KMS-11 (cell line): Measurements from ENCODE around the gene SLC23A2.

ENCODE experiments used
- H2AFZ ChIP-seq: fragments of 200-600 bp; sonication (generic); 2 replicates; pipeline ENCODE4 v1.6.1; 2016; ENCODE audit warnings: antibody characterized with exemption, mixed run types, low read depth
- H3K27ac ChIP-seq: fragments of 200-600 bp; sonication (generic); 2 replicates; pipeline ENCODE4 v1.6.1; 2016; ENCODE audit warnings: mild to moderate bottlenecking, mixed run types
- H3K27me3 ChIP-seq: fragments of 200-600 bp; sonication (generic); 2 replicates; pipeline ENCODE4 v1.6.1; 2017; ENCODE audit warnings: mild to moderate bottlenecking, low read depth, mixed run types, moderate library complexity; ENCODE audit not compliant: insufficient read depth
- H3K36me3 ChIP-seq: fragments of 200-600 bp; sonication (generic); 2 replicates; pipeline ENCODE4 v1.6.1; 2017; ENCODE audit warnings: mild to moderate bottlenecking, mixed run types; ENCODE audit not compliant: insufficient read depth
- H3K4me1 ChIP-seq: fragments of 200-600 bp; sonication (generic); 2 replicates; pipeline ENCODE4 v1.6.1; 2016; ENCODE audit warnings: mild to moderate bottlenecking, low read depth, mixed run types; ENCODE audit not compliant: poor library complexity, severe bottlenecking
- H3K4me2 ChIP-seq: fragments of 200-600 bp; sonication (generic); 2 replicates; pipeline ENCODE4 v1.7.0; 2016; ENCODE audit warnings: mild to moderate bottlenecking, mixed run types
- H3K4me3 ChIP-seq: fragments of 200-600 bp; sonication (generic); IDR thresholded peaks from 2 replicates; pipeline ENCODE4 v1.6.1; 2017; ENCODE audit warnings: low read depth, low read length, mixed read lengths; ENCODE audit not compliant: insufficient read depth
- H3K79me2 ChIP-seq: fragments of 200-600 bp; sonication (generic); 2 replicates; pipeline ENCODE4 v1.6.1; 2016; ENCODE audit warnings: low read depth, mixed run types; ENCODE audit not compliant: insufficient read depth
- H3K9ac ChIP-seq: fragments of 200-600 bp; sonication (generic); 2 replicates; pipeline ENCODE4 v1.6.1; 2016; ENCODE audit warnings: mild to moderate bottlenecking, mixed run types
- H4K20me1 ChIP-seq: fragments of 200-600 bp; sonication (generic); 2 replicates; pipeline ENCODE4 v1.6.1; 2016; ENCODE audit warnings: mild to moderate bottlenecking, mixed run types; ENCODE audit not compliant: insufficient read depth
- TF ChIP-seq, protein P1 (sequence below): fragments of 200-600 bp; sonication (generic); conservative IDR thresholded peaks from 2 replicates; pipeline ENCODE4 v1.6.1; 2017; ENCODE audit warnings: low read depth, mild to moderate bottlenecking, antibody characterized with exemption, low read length, moderate library complexity, mixed read lengths

The SLC23A2 gene

GRCh38 chr20:4836473-4836872 is 164.8 kb downstream of the SLC23A2 start:
- Histone ChIP-seq H2AFZ (no peak overlapping the region), H3K4me2 (no peak overlapping the region), H3K9ac (no peak overlapping the region), H3K27me3 (no peaks in the 10 kb centered on the region), H4K20me1 (no peaks in the 10 kb centered on the region), H3K4me1 (no peaks in the 10 kb centered on the region), H3K27ac (no peak overlapping the region), H3K79me2 (no peaks in the 10 kb centered on the region), H3K4me3 (no peak overlapping the region), H3K36me3 (no peaks in the 10 kb centered on the region)
- TF ChIP-seq, protein P1, sequence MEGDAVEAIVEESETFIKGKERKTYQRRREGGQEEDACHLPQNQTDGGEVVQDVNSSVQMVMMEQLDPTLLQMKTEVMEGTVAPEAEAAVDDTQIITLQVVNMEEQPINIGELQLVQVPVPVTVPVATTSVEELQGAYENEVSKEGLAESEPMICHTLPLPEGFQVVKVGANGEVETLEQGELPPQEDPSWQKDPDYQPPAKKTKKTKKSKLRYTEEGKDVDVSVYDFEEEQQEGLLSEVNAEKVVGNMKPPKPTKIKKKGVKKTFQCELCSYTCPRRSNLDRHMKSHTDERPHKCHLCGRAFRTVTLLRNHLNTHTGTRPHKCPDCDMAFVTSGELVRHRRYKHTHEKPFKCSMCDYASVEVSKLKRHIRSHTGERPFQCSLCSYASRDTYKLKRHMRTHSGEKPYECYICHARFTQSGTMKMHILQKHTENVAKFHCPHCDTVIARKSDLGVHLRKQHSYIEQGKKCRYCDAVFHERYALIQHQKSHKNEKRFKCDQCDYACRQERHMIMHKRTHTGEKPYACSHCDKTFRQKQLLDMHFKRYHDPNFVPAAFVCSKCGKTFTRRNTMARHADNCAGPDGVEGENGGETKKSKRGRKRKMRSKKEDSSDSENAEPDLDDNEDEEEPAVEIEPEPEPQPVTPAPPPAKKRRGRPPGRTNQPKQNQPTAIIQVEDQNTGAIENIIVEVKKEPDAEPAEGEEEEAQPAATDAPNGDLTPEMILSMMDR, result no peak

DNA sequence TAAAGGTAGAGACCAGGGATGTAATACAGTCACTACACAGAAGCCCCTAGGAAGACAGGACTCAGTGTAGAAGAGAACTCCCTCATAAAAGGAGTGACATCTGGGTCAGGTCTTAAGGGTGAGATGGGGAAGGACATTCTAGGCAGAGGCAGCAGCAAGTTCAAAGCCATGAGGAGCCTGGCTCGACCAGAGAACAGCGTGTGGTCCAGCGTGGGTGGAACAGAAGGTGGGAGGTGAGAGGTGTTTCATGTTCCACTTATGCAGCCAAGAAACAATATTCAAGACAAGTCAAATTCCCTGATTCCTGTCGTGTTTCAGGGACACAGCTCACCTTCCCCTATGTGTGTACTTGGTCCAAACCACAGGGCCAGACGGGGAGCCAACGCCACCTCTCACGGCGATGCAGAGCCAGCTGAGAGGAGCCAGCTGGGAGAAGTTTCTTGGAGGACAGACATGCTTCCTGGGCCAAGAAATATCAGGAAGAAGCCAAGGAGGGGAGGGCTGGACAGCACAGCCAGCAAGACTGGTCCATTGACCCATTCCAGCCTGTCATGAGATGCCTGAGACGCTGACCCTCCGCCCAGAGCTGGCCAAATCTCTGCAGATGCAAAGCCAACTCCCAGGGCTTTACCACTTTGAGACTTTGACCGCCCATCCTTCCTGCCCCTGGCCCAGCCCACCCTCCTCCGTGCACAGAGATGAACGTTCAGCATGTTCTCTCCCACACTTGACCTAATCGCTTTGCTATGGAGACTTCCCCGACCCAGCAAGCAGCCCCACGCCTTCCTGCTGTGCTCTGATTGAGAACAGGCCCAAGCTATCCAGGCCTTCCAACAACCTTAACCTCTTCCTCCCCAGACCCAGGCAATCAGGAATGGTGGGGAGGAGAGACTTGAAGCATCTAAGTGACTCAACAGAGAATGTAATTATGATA is 165.8 kb downstream of the SLC23A2 start:
- Histone ChIP-seq H3K27ac (no peak overlapping the region), H3K4me2 (no peak overlapping the region), H2AFZ (no peak overlapping the region), H3K27me3 (no peaks in the 10 kb centered on the region), H3K36me3 (no peaks in the 10 kb centered on the region), H3K4me3 (no peak overlapping the region), H3K79me2 (no peaks in the 10 kb centered on the region), H3K4me1 (no peaks in the 10 kb centered on the region), H4K20me1 (no peaks in the 10 kb centered on the region), H3K9ac (no peak overlapping the region)
- TF ChIP-seq, protein P1, result no peak

DNA sequence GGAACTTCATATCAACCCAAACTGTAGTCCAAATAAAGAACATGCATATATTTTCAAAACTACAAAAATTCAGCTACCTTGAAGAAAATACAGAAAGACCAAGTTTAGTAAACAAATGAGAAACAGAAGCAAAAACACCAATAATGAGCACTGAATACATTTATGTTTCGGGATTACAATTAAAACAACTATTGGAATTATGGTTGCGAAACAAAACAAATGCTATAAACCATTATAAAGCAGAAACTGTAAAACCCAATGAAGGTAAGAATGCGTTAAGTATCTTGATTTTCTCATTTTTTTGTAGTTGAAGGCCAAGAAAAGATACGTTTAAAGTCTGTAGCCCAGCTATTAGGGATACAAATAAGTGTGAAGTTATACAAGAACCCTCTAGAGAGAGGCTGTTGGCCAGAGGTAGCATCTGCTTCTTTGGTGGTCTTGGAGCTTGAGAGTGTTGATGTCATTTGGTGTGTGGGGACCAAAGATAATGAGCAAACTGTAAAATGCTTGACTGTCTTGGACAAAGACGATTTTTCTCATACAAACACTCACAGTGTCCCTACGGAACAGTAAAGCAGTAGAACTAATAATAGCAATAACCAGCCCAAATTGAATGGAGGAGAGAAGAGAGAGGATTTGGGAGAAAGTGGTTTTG is 168.1 kb downstream of the SLC23A2 start:
- Histone ChIP-seq H3K27me3 (no peaks in the 10 kb centered on the region), H3K9ac (no peak overlapping the region), H3K79me2 (no peaks in the 10 kb centered on the region), H3K4me2 (no peak overlapping the region), H4K20me1 (no peaks in the 10 kb centered on the region), H3K4me3 (no peak overlapping the region), H3K36me3 (no peaks in the 10 kb centered on the region), H3K4me1 (no peaks in the 10 kb centered on the region), H2AFZ (no peak overlapping the region), H3K27ac (no peak overlapping the region)
- TF ChIP-seq, protein P1, result no peak

- Histone ChIP-seq H3K9ac (no peak overlapping the region), H3K36me3 (no peaks in the 10 kb centered on the region), H3K4me2 (no peak overlapping the region), H3K27me3 (no peaks in the 10 kb centered on the region), H4K20me1 (no peaks in the 10 kb centered on the region), H3K4me1 (no peaks in the 10 kb centered on the region), H2AFZ (no peak overlapping the region), H3K79me2 (no peaks in the 10 kb centered on the region), H3K4me3 (no peak overlapping the region), H3K27ac (no peak overlapping the region)
- TF ChIP-seq, protein P1, result no peak
Observed at GRCh38 chr20:4832469-4832868, 168.8 kb downstream of the SLC23A2 start.
